Activated gamma-delta T cell (primary cell): ENCODE measurements around the gene SKI.

Experiments
- DNase-seq: peaks from one replicate; lab custom pipeline; 2025; lab: John Stamatoyannopoulos, UW

The SKI gene

DNA sequence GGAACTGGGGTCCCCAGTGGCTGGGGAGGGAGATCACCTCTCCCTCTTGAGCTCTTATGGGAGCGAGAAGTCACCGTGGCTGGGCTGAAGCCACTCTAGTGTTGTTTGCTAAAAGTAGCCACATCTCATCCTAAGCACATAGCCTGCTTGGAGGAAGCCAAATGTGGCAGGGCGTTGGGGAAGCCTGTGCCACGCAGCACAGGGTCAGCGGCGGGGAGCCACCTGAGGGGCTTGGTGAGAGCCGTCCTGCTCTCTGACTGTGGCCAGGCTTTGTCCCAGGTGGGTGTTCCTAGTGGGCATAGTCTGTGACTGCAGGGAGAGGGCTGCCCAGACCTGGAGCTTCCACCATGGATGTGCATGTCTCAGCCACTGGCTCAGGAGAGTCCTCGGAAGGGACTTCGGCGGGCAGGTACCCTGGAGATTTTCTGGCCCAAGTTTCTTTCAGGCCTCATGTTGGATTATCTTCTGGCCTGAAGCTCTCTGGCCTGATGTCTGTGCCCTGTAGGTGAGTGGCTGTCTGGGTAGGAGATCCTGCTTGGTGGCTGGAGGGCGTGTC is 124.3 kb downstream of the SKI start:
- no peak for DNase-seq

GRCh38 chr1:2352897-2353550 is 124.9 kb downstream of the SKI start:
- no peak for DNase-seq

DNA sequence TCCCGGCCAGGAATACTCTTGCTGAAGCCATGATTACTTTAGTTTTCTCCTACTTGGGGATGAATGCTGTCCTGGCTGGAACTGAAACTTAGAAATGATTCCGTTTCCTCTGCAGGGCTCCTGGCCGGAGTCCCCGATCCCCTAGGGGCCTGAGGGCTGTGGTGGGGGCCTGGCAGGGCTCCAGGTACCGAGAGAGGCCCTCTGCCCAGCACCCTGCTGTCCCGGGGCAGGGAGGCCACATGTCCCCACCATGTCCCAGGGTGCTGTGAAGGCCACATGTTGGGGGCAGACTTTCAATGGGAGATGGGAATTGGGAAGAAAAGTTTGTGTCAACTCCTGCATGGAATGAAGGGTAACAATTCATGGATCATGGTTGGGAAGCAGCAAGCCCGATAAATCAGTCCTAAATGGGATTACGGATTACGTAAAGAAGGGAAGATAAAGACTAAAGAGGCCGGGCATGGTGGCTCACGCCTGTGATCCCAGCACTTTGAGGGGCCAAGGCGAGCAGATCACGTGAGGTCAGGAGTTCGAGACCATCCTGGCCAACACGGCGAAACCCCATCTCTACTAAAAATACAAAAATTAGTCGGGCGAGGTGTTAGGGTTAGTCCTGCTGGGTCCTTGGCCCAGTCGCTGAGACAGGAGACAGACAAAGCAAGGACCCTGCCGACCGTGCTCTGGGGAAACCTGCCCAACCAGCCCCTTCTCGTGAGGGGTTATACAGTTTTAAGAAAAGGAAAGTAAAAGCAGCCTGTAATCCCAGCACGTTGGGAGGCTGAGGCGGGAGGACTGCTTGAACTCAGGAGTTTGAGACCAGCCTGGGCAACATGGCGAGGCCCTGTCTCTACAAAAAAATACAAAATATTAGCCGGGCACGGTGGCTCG is 125.7 kb downstream of the SKI start:
- no peak for DNase-seq

GRCh38 chr1:2354511-2355372 is 126.6 kb downstream of the SKI start:
- no peak for DNase-seq

GRCh38 chr1:2355373-2356261 is 127.5 kb downstream of the SKI start:
- no peak for DNase-seq

- no peak for DNase-seq
Observed at GRCh38 chr1:2356401-2356800, 128.3 kb downstream of the SKI start.

DNA sequence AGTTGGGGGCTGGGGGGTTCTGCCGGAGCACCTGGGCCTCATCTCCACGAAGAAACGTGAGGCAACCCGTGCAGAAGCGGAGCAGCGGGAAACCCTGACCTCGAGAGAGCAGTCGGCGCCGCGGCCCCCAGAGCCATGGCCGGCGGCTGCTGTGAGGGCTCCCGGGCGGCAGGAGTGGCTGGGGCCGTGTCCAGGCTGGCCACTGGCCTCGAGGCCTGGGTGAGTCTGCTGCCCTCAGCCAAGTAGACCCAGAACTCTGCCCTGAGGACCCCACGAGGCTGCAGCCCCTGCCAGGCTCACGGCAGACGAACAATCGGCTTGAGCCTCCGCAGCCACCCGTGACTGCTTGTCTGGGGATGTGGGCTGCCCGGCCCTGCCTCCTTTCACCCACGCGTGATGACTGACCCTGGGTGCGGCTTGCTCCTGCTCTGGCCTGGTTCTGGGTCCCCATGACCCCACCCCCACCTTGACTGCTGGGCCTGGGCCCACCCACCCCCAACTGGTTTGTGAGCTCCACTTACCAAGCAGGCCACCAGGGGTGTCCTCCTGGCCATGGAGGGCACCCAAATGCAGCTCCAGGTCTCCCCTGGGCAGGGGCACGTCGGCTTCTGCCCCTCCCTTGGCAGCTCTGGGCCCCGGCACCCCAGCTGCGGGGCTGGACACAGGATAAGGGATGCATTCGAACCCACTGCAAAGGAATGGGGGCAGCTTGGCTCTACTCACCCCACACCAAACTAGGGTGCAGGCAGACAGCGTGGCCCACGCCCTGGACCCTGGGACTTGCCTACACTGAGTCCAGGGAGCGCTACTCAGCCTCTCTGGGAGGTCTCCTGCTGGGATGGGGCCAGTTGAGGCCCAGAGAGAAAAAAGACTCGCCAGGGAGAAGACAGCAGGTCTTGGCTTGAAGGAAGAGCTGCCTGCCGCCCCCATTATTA is 129.1 kb downstream of the SKI start:
- DNase-seq = no peak

DNA sequence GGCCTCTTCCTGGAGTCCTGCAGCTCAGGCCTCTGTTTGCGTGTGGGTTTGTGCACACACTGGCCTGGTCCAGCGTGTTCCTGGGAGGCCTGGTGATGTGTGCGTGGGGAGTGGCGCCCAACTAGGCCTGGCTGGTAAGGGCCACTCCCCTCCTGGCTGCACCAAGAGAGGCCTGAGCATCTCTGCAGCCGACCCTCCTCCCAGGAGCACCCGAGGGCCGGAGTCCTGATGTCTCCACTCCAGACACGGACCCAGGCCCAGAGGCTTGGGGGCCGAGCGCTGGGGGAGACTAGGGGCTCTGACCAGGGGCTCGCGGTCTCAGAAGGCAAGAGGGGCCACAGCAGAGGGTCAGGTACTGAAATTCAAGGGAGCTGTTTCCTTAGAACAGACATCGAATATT is 130.0 kb downstream of the SKI start:
- no peak for DNase-seq

DNA sequence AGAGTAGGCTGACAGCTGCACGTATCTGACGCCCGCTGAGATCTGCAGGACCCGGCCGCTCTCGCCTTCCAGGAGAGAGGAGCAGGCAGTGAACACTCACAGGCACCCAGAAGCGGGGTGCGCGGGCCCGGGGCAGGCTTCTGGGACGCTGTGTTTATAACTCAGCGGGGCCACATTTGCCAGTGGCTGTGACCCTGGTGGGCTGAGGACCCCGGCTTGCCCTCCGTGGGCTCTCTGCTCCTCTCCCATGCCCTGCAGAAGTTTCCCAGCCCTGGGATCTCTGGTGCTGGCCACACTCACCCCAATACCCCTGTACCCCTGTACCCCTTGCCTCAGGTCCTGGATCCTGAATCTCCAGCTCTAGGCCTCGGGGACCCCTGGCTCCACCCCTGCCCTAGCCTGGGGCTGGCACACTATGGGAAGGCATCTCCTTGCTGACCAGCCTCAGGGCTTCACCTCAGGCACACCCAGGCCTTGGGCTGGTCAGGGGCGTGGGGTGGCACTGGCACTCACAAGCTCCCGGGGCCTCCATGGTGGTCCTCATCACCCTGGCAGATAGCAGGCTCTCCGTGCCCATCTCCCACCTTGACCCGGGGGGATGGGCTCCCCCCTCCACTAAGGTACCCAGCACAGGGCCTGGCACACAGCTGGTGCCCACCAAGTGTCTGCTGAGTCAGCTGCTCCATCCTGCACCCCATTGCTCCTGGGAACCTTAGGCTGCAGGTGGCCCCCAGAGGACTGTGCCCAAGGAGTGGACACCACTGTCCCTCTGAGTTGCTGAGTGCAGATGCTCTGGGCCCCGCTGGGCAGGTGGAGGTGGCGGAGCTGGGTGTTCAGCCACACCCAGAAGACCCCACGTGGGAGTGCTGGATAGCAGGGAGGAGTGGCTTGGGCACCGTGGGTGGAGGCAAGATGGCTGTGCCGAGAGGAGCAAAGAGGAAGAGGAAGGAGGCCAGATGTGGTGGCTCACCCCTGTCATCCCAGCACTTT is 130.8 kb downstream of the SKI start:
- DNase-seq = no peak
